DMS114 treated with DMSO at 0.1 percent for 48 hours (cell line): Measurements from ENCODE around the gene CD40LG.

Experiments
- DNase-seq: peaks from one replicate; lab custom pipeline; 2025; ENCODE audit not compliant: unreplicated experiment; lab: John Stamatoyannopoulos, UW

Gene CD40LG

DNA sequence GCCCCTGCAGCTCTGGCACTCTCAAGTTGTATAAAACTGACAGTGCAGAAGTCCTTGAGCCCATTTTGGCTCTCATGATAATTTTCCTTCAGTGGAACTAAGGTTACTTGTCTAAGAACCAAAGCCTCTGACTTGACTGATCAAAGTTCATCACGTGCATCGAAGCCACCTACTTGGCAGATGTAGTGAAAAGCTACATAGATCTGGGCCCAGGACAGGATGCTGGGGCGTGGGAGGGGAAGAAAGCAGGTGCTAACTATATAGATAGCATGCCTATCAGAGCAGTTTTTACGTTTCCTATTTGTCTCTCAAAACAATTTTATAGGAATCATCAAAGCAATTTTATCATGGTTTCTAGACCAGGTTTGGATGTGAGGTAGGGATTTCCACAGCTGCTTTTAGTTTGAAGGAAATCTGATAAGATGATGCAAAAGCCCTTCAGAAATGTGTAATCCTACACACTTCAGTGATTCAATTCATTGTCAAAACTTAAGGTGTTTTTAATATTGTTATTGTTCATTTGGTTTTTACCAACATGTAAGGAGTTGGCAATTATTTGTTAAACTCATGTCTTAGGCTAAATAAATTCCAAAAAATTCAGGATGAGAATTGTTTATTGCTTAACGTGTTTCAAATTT lies 1.2 kb upstream of the CD40LG start:
- DNase-seq: no peak

DNA sequence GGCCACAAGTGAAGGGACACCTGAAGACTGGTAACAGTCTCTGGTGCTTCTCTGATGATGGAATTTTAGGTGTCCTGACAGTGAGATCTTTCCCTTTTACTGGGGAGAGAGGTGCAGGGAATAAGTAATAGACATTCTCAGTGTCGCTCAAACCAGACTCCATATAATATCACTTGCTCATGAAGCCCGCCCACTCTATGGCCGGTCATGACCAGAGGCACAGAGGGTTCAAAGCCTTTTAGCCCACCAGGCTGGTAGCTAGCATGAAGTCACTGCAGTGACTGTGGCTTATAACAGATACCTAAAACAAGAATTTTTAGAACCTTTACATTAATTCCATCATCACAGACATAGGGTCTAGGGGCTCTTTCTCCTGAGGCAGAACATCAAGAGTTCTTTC lies 2.9 kb downstream of the CD40LG start:
- DNase-seq: no peak

DNA sequence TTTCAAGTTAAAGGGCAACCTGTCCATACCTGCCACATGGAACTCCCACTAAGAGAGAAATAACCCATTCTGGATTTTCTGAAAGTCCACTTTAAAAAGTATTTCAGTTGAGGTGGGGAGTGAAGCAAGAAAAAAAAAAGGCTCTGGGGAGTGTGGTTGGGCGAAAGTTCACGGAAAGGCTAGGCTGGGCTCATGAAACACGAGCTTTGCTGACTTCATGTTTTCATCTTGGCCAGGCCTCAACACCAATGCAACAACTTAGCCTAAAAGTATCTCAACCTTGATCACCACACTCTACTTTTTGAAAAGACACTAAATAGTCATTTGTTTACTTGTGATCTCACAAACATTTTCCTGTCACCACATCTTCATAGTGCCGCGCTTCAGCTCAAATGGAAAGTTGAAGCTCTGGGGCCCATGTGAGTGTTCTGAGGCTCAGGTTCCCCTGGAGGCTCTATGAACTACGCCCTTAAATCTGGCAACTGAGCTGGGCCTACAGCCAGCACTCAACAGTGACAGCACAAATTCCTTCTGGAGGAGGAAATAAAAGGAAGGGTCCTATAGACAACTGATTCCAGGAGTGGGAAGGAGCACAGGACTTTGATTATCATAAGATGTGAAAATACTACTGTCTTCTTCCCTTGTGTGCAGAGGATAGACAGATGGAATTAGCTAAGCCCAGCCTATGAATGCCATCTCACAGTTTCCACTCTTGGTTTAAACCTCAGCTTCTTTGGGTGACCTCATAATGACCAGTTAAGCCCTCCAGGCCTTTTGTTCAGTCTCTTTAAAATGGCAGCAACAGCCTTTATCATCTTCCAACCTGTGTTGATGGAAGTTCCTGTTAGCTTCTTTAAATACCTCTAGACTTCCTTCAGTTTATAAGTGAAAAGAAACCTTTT lies 5.1 kb downstream of the CD40LG start:
- DNase-seq: no peak

DNA sequence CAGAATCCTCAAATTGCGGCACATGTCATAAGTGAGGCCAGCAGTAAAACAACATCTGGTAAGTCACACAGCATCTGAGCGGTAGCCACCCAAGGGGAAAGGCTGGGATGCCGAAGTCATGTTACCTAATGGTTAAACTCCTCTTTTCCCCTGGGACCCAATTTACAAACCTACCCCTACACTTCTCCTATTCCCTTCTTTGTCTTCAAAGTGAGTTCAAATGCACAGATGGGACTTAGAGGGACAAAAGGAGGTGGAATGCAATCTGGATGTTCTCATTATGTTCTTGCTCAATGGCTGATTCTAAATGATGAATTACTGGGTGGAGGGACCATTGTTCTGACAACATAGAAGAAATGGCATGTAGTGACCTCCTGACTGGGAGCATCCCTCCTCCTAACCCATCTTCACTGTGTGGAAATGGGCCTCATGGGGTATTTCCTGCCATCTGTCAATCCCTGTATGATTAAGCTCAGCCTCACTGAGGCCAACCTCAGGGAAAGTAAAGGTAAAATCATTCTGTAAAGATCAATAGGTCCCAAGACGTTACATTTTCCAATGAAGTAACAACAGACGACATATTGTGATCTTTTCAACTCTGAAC lies 8.5 kb downstream of the CD40LG start:
- no peak for DNase-seq

DNA sequence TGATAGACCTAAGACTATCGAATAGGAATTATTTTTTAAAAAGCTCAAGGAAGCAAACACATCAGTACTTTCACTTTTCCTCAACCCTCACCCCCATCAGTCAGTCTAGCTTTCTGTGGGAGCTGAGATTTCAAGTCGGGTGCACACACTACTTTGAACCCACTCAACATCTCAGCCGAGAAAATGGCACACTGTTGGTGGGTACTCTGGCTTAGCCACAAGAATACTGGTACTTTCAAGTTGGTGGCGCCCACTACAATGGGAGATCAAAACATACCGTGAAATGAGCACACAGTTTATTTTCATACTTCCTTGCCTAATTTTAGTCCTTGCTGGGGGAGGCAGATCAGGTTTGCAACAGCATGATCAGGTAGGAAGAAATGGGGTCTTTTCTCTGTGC lies 10.2 kb downstream of the CD40LG start:
- no peak for DNase-seq

DNA sequence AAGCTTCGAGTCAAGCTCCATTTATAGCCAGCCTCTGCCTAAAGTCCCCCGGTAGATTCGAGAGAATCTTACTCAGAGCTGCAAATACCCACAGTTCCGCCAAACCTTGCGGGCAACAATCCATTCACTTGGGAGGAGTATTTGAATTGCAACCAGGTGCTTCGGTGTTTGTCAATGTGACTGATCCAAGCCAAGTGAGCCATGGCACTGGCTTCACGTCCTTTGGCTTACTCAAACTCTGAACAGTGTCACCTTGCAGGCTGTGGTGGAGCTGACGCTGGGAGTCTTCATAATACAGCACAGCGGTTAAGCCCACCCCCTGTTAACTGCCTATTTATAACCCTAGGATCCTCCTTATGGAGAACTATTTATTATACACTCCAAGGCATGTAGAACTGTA lies 11.2 kb downstream of the CD40LG start:
- DNase-seq: no peak

DNA sequence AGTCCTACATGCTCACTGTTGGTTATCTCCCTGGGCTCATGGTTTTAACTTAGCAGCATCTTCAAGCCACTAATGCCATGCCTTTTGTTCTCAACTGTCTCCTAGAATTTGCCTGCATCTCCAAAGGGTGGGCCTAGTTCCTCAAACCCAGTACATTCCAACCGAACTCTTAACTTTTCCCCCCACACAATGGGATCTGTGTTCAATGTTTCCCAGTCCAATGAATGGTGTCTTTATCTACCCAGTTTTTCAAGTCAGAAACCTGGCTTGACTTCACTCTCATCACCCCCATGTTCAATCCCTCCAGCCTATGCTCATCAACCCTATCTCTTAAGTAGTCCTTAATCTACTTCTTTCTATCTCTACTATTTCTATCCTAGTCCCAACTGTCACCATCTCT lies 12.9 kb downstream of the CD40LG start:
- DNase-seq: no peak

DNA sequence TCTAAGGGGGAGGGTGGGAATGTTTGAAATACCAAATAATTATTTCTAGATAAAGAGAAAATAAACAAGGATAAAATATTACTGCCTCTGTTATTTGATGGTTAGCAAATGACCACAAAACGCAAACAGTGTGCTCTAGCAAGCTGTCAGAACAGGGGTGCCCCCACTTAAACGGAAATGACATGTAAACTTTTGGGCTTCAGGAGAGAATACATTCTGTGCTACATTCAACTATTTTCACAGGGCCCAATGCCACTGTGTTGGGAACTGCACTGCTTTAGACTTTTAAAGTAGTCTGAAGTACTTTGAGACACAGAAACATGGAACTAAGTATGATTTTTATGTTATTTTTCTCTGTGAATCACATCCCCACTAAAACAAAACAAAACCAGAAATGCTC lies 14.1 kb downstream of the CD40LG start:
- DNase-seq: no peak

DNA sequence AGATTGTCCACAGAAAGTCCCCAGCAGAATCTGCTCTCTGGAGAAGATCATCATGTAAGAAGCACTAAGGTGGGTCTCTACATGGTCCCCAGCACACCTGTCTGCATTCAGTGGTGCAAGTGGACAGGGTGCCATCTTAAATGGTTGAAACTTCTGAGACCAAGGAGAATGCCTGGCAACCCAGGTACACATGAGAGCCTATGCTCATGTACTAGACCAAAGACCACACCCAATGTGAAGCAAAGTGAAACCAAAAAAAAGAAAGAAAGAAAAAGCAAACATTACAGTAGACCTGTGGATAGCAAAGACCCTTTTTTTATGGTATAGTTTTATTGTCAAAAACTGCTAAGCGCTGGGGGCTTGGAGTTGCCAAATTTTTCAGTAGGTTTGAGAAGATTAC lies 15.0 kb downstream of the CD40LG start:
- no peak for DNase-seq

DNA sequence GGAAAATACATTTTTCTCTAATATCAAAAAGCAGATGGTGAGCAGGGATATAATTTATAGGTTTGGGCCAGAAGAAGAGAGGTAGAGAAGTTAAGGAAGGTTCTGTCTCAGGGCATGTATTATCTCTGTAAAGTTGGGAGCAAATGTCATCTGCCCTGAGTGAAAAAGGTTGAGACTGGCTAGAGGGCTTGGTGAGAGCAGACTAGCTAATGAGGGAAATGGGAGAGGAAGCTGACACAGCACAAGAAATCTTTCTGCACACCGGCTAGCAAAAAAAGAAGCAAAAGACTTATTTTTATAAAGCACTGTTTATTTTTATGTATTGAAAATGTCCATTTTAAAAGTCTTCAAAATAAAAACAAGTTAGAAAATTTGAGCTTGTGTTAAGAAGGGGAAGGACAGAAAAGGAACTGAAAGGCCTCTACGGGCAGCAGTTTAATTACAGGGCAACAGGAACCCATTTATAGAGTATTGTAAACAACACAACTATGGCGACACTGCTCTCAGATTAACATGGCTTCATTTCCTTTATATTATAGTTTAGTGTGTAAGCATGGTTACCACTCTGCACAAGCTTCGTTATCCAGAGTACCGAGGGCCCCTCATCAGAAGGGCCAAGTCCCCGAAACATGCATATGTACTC lies 17.4 kb downstream of the CD40LG start:
- no peak for DNase-seq

DNA sequence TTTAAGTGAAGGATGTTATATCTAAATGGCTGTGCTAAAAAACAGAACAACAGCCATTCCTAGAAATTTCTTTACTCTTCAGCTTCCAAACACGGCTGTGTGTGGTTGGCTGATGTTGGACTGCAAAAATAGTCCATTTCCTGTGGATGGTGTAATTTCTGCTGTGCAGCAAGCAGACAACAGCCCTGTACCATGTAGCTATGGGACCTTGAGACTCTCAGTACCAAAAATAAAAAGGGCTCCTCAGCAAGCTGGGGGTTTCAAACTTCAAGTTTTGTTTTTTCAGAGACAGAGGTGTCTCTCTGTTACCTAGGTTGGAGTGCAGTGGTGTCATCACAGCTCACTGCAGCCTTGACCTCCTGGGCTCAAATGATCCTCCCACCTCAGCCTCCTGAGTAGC lies 18.1 kb downstream of the CD40LG start:
- no peak for DNase-seq

DNA sequence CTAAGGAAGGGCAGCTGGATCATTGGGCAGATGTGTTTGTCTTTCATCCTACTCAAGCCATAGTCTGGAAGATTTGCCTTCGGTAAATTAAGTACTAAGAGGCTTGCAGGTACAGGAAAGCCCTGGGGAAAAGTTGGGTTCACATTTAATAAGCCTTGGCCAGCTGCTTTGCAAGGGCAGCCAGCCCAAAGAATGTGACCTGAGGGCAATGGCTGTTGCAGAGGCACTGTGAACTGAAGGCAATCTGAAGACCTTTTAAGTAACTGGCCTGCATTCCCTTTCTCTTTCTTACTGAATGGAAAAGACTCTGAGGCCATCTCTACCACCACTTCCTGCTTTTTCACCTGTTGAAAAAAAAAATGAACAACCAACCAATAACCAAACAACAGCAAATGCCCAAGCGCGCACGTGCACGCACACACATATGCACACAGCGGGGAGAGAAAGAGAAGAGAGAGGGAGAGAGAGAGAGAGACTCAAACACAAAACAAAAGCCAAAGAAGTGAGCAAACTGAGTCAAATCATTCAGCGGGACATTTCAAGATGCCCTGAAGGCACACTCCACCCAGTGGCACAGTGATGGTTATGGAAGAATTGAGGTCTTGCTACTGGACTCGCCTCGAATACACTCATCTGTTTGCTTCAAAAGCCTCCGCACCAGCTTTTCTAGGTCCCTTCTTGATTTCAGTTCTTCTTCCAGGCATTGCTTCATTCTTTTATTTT lies 19.6 kb downstream of the CD40LG start:
- DNase-seq: no peak

DNA sequence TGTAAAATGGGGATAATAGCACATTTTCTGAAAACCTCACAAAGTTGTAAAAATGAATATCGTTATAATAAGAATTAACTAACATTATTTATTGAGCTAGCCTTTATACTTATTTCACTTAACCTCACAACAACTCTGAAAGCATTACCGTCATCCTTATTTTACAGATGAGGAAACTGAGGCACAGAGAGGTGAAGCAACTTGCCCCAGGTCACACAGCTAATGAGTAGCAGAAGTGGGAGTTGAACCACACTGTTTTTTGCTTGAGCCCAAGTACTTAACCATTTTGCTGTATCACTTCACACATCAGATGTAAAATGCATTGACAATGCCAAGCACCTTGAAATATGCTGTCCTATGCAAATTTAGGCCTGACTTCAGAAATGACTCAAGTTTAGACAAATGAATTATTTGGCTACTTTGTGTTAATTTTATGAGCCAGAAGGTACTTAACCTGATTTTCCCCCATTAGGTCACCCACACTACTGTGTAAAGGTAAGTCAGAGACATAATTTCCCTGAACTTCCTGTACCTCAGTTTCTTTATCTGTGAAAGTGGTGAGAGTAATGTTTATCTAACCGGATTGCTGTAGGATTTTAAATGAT lies 23.1 kb downstream of the CD40LG start:
- no peak for DNase-seq

DNA sequence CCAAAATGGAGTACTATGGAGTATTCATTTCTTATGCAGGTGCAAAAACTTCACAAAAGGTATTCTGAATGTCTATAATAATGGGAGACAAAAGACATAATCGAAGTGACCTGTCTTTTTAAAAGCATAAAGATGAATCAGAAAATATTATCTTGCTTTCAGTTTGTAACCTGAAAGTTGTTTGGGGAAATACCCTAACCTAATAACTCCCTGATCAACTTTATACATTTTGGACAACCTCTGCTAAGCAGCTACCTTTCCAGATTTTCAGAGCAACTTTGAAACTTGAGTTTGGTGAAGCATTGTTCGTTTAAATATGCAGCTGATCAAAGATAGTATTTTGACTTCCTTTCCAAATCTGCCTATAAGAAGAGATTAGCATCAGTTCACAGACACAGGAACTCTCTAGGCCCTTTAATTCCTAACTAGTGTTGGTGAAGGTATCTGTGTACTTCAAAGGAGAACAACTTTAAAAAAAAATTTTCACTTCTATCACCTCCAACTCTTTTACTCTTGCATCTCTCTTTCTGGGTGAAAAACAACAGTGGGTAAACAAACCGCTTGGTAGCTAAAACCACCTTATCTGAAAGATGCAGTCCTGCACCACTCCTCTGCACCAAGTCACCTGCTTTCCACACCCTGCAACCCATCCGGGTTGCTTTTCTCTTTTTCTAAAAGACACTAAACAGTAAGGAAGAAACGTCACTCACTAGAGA lies 26.5 kb downstream of the CD40LG start:
- DNase-seq: no peak

DNA sequence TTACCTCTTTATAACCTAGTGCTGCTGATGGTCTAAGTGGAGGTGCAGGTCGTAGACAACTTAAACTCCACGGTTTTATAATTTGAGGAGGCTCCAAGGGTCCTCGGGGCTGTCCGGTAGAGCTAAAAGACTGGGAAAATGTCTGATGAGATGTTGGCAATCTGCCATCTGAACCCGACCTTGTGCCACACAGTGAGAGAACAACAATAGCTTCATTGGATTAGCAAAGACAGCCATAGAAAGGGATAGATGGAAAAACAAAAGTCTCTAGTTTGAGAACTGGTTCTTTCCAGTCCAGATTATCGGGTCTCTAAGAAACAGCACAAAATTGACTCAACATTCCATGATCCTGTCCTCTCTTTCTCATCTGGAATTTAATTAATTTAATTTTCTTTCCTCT lies 31.6 kb downstream of the CD40LG start:
- no peak for DNase-seq

DNA sequence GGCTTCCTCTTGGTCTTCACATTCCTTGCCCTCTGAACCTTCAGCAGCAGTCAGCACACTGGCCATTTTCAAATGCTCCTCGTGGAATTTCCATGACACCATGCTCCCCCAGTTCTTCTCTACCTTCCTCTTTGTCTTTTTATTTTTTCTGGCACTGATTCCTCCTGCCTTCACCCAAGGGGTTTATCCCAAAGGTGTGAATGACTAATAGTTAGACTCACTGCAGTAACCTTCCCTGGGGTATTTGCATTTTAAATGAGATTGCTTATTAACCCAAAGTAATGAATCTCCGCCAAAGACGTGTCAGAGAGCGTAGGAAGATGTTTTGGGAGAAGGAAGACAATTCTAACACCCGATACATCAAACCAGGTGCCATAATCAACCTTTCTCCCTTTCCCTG lies 36.2 kb downstream of the CD40LG start:
- no peak for DNase-seq

DNA sequence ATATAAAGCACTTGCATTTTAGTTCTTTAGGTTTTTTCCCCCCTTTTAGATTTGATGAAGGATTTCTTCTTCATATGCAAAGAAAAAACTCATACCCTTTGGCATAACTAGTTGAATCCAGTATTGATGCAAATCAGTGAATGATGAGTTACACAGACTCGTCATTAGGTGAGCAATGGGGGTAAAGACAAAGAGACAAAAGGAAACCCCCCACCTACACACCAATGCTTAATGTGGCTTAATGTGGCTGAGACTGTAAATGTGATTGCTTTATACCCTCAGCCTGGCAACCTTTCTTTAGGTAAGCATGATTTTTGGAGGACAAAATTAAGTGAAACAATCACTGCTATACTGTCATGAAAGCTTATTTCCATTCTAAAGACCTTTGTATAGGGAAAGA lies 39.5 kb downstream of the CD40LG start:
- no peak for DNase-seq

DNA sequence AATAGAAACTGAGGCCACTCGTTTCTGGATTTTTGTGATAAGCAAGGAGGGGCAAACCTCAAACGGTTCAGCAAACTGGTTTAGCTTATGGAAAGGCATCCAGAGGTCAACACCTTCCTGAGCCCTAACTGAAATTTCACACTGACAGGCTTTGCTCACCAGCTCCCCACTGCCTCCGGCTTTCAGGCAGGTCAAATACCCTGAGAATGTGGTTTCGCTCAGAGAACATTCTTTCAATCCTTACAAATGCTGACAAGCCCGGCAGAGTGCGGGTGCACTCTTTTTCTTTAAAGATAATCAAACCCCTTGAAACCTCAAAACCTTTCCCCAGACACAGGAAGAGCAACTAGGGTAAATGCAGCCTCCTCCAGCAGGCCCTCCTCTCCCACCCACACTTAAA lies 41.5 kb downstream of the CD40LG start:
- no peak for DNase-seq

DNA sequence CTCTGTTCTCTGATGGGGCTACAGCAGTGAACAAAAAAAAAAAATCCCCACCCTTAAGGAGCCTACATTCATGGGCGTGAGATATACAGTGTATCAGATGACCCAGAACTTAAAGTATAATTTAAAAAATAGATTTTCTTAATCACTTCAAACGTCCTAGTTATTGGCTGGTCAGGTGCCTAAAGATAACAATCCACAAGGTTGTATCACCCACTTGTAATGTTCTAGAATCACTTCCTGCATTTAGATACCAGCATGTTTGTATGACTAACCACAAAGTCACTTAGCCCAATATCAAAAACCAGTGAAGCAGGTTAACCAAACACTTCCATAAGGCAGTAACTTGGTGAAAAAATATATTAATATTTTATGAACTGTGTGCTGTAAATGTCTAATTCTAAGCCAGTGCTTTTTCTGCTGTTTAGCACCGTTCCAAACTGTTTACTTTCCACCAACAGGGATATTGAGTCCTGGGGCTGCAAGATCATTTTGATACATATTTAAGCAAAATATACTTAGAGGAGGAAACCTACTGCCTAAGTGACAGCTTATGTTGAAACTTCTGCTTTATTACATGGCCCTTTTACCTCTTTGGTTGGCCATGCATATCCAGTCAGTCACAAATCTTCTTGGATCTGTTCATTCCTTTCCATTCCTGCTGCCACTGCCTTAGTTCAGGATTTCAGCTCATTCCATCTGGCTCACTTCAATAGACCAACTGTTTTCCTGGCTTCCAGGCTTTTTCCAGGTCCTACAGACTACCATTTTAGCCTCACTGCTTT lies 43.3 kb downstream of the CD40LG start:
- DNase-seq: no peak
